HEK293T (cell line): Measurements from ENCODE around the gene ANKRD65.
"Not testable (repeated sequence)": the region's sequence is repeated elsewhere in the genome, so short reads cannot be mapped to it uniquely, and the experiment has no call there.

Experiments
- CTCF ChIA-PET: fragments of 350-600 bp; formaldehyde crosslinking; extraction: SDS; loops from one replicate; lab custom pipeline; 2021; ENCODE audit warnings: antibody characterized with exemption, inconsistent platforms; lab: Yijun Ruan, JAX
- POLR2A ChIA-PET: fragments of 350-600 bp; formaldehyde crosslinking; extraction: SDS; loops from one replicate; lab custom pipeline; 2020; ENCODE audit warnings: antibody characterized with exemption, inconsistent platforms; lab: Yijun Ruan, JAX
- DNase-seq: peaks from one replicate; pipeline ENCODE4 v3.0.0; 2012; ENCODE audit warnings: mixed read lengths; ENCODE audit errors: extremely low spot score
- ARNT ChIP-seq: fragments of 450-650 bp; IDR thresholded peaks from 2 replicates; pipeline ENCODE4 v1.6.1; 2017; ENCODE audit warnings: mild to moderate bottlenecking
- BHLHE40 ChIP-seq: fragments of 450-650 bp; IDR thresholded peaks from 2 replicates; pipeline ENCODE4 v1.6.1; 2016; ENCODE audit warnings: mild to moderate bottlenecking, moderate library complexity, borderline replicate concordance
- CTBP1 ChIP-seq: fragments of 450-650 bp; IDR thresholded peaks from 2 replicates; pipeline ENCODE4 v1.6.1; 2016; ENCODE audit warnings: borderline replicate concordance
- ELF4 ChIP-seq: fragments of 450-650 bp; IDR thresholded peaks from 2 replicates; pipeline ENCODE4 v1.6.1; 2017; ENCODE audit warnings: antibody characterized with exemption
- FOXA1 ChIP-seq: fragments of 450-650 bp; IDR thresholded peaks from 2 replicates; pipeline ENCODE4 v1.6.1; 2016; ENCODE audit warnings: mild to moderate bottlenecking
- FOXK2 ChIP-seq: fragments of 450-650 bp; IDR thresholded peaks from 2 replicates; pipeline ENCODE4 v1.6.1; 2016; ENCODE audit warnings: mild to moderate bottlenecking
- FOXM1 ChIP-seq: fragments of 450-650 bp; IDR thresholded peaks from 2 replicates; pipeline ENCODE4 v1.6.1; 2017; ENCODE audit warnings: mild to moderate bottlenecking, borderline replicate concordance
- L3MBTL2 ChIP-seq: fragments of 450-650 bp; conservative IDR thresholded peaks from 2 replicates; pipeline ENCODE4 v1.6.1; 2016; ENCODE audit warnings: mild to moderate bottlenecking
- LEF1 ChIP-seq: fragments of 450-650 bp; IDR thresholded peaks from 2 replicates; pipeline ENCODE4 v1.6.1; 2017; ENCODE audit warnings: mild to moderate bottlenecking, borderline replicate concordance
- NFRKB ChIP-seq: fragments of 450-650 bp; IDR thresholded peaks from 2 replicates; pipeline ENCODE4 v1.6.1; 2016; ENCODE audit warnings: mild to moderate bottlenecking, moderate library complexity
- PKNOX1 ChIP-seq: fragments of 450-650 bp; IDR thresholded peaks from 2 replicates; pipeline ENCODE4 v1.6.1; 2016
- SP1 ChIP-seq: fragments of 450-650 bp; IDR thresholded peaks from 2 replicates; pipeline ENCODE4 v1.6.1; 2017
- SUZ12 ChIP-seq: fragments of 450-650 bp; IDR thresholded peaks from 2 replicates; pipeline ENCODE4 v1.6.1; 2016; ENCODE audit warnings: mild to moderate bottlenecking
- TARDBP ChIP-seq: fragments of 450-650 bp; IDR thresholded peaks from 2 replicates; pipeline ENCODE4 v1.6.1; 2016
- ZNF384 ChIP-seq: fragments of 450-650 bp; IDR thresholded peaks from 2 replicates; pipeline ENCODE4 v1.6.1; 2016

Gene ANKRD65

GRCh38 chr1:1415751-1416150 lies 5.3 kb downstream of the ANKRD65 start:
- ChIA-PET CTCF (interaction anchor here (0.7 to 1.4 kb wide), 2 partner anchors 10 to 25 kb away, joined by 3 to 8 read pairs; no protein-coding TSS in a partner anchor), POLR2A (interaction anchor here (1.2 to 2.3 kb wide), 5 partner anchors 8 to 41 kb away, joined by 3 to 10 read pairs (median 4); partner anchors contain the start of genes AURKAIP1 and CCNL2)
- TF ChIP-seq LEF1 (no peak), FOXA1 (no peak), CTBP1 (no peak), FOXM1 (no peak), PKNOX1 (no peak), NFRKB (no peak), L3MBTL2 (no peak)
- DNase-seq = no peak

GRCh38 chr1:1412311-1412902 lies 8.7 kb downstream of the ANKRD65 start:
- CTCF ChIA-PET, DNase-seq: not testable (repeated sequence)
- POLR2A ChIA-PET = interaction anchor here (0.8 kb wide), 1 partner anchor 12 kb away, joined by 3 read pairs; no protein-coding TSS in a partner anchor

- TF ChIP-seq ZNF384 = no peak
- TF ChIP-seq ARNT = no peak
- TF ChIP-seq TARDBP = no peak
- no peak for TF ChIP-seq ELF4
- TF ChIP-seq NFRKB = no peak
- no peak for TF ChIP-seq SP1
- TF ChIP-seq PKNOX1 = no peak
- TF ChIP-seq L3MBTL2 = no peak
- no peak for TF ChIP-seq FOXM1
- TF ChIP-seq LEF1 = no peak
- TF ChIP-seq BHLHE40 = no peak
- ChIA-PET CTCF (no interaction called here), POLR2A (interaction anchor here (0.8 kb wide), 1 partner anchor 13 kb away, joined by 3 read pairs; no protein-coding TSS in a partner anchor)
- DNase-seq = no peak
Measured at GRCh38 chr1:1411626-1412025, 9.4 kb downstream of the ANKRD65 start.

- CTCF ChIA-PET, DNase-seq: not testable (repeated sequence)
- POLR2A ChIA-PET = interaction anchor here (1.2 kb wide), 1 partner anchor 11 kb away, joined by 3 read pairs; the partner anchor contains the start of gene CCNL2
Measured at GRCh38 chr1:1410238-1410637, 10.8 kb downstream of the ANKRD65 start.

GRCh38 chr1:1407636-1408318 lies 13.3 kb downstream of the ANKRD65 start:
- CTCF ChIA-PET = interaction anchor here (0.6 kb wide), 1 partner anchor 36 kb away, joined by 3 read pairs; no protein-coding TSS in a partner anchor
- DNase-seq = no peak

GRCh38 chr1:1406821-1407635 lies 14.0 kb downstream of the ANKRD65 start, which contains the start of gene MRPL20:
Gene MRPL20 (minus strand): TSS chr1:1407293. CDS start chr1:1407217, 76 bp downstream.
- peak; percentile 93 for DNase-seq
- POLR2A ChIA-PET = interaction anchor here (0.6 to 2.1 kb wide), 17 partner anchors 8 to 102 kb away, joined by 3 to 15 read pairs (median 6); partner anchors contain the start of genes ANKRD65, ATAD3C, AURKAIP1 and CCNL2
- TF ChIP-seq TARDBP (no peak), ZNF384 (no peak), SUZ12 (no peak), FOXK2 (no peak), LEF1 (peak; percentile 42; the same call in 1 of the 2 replicates), PKNOX1 (peak; percentile 58; the same call in 1 of the 2 replicates), SP1 (no peak), BHLHE40 (no peak), FOXM1 (no peak), NFRKB (no peak), ARNT (0 out of 2 replicates have a peak, but pooled peaks have one; percentile 13), ELF4 (peak; percentile 91)
- CTCF ChIA-PET = interaction anchor here (0.6 kb wide), 1 partner anchor 35 kb away, joined by 3 read pairs; no protein-coding TSS in a partner anchor

More at GRCh38 chr1:1407636-1408318, 13.3 kb downstream of the ANKRD65 start:
- no peak for TF ChIP-seq ARNT
- no peak for TF ChIP-seq SP1
- no peak for TF ChIP-seq L3MBTL2
- TF ChIP-seq BHLHE40 = no peak
- TF ChIP-seq FOXA1 = no peak
- TF ChIP-seq FOXK2 = no peak
- no peak for TF ChIP-seq NFRKB
- TF ChIP-seq PKNOX1 = no peak
- POLR2A ChIA-PET = interaction anchor here (0.6 to 2.1 kb wide), 18 partner anchors 8 to 102 kb away, joined by 3 to 15 read pairs (median 6); partner anchors contain the start of genes ANKRD65, ATAD3C, AURKAIP1 and CCNL2
